AG09319 (cell line): Measurements from ENCODE around the gene GNAT1.

ENCODE experiments used
- DNase-seq: peaks from one replicate; pipeline ENCODE4 v3.0.0-alpha.2; 2010; ENCODE audit warnings: low read depth; ENCODE audit errors: extremely low read depth
- CTCF ChIP-seq: IDR thresholded peaks from 2 replicates; pipeline ENCODE4 v1.5.1; 2011; ENCODE audit warnings: low read depth, mild to moderate bottlenecking, inconsistent platforms, low read length, moderate library complexity

The GNAT1 gene

GRCh38 chr3:50190936-50191660, at the start of gene GNAT1:
Gene GNAT1, plus strand, starts transcription at chr3:50191610. Its CDS starts 116 bp downstream, at chr3:50191726.
- no peak for DNase-seq
- no peak for TF ChIP-seq CTCF

GRCh38 chr3:50146316-50146901, 45.0 kb upstream of the GNAT1 start:
- no peak for DNase-seq
- TF ChIP-seq CTCF: no peak

GRCh38 chr3:50147016-50147415, 44.4 kb upstream of the GNAT1 start:
- no peak for TF ChIP-seq CTCF
- DNase-seq: no peak

- TF ChIP-seq CTCF: no peak
- no peak for DNase-seq
These were observed 44.0 kb upstream of the GNAT1 start for GRCh38 chr3:50147447-50147846.

DNA sequence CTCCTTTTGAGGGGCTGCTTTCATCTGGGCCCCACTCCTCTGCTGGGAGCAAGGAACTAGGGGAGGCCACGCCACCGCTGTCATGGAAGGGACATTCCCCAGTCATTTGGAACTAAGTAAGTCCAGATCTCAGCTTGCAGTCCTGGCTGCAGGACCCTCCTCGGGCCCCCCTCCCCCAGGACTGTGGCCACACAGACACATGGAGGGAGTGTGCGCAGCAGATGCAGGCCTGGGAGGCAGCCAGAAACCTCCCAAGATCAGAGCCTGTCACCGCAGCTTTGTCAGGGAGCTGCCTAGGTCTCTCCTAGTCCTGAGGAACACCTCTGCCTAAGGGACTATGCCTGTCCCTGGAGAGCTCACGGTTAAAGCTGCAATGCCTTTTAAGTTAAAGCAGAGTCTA, 43.5 kb upstream of the GNAT1 start:
- DNase-seq: no peak
- TF ChIP-seq CTCF: no peak

- DNase-seq: no peak
- no peak for TF ChIP-seq CTCF
These were observed 41.0 kb upstream of the GNAT1 start for GRCh38 chr3:50150404-50150750.

- DNase-seq: no peak
- no peak for TF ChIP-seq CTCF
These were observed 40.3 kb upstream of the GNAT1 start for GRCh38 chr3:50150863-50151686.
